Measurements from ENCODE around the gene GRIN2D.

GRIN2D gene

DNA sequence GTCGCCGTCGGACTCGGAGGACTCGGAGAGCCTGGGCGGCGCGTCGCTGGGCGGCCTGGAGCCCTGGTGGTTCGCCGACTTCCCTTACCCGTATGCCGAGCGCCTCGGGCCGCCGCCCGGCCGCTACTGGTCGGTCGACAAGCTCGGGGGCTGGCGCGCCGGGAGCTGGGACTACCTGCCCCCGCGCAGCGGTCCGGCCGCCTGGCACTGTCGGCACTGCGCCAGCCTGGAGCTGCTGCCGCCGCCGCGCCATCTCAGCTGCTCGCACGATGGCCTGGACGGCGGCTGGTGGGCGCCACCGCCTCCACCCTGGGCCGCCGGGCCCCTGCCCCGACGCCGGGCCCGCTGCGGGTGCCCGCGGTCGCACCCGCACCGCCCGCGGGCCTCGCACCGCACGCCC, 49.8 kb downstream of the GRIN2D start:
- no peak for DNase-seq
